GM21390 (cell line): ENCODE measurements around the gene SFSWAP.

Experiments
- ATAC-seq: cut with Tn5 transposase; IDR thresholded peaks from one replicate; pipeline ENCODE4 v1.9.1; 2021; ENCODE audit not compliant: unreplicated experiment

The SFSWAP gene

GRCh38 chr12:131832321-131833231, 121.7 kb downstream of the SFSWAP start:
- no peak for ATAC-seq

GRCh38 chr12:131833288-131833895, 122.5 kb downstream of the SFSWAP start:
- no peak for ATAC-seq

GRCh38 chr12:131833896-131834641, 123.2 kb downstream of the SFSWAP start:
- ATAC-seq: no peak

- no peak for ATAC-seq
Observed at GRCh38 chr12:131834798-131835615, 124.1 kb downstream of the SFSWAP start.

DNA sequence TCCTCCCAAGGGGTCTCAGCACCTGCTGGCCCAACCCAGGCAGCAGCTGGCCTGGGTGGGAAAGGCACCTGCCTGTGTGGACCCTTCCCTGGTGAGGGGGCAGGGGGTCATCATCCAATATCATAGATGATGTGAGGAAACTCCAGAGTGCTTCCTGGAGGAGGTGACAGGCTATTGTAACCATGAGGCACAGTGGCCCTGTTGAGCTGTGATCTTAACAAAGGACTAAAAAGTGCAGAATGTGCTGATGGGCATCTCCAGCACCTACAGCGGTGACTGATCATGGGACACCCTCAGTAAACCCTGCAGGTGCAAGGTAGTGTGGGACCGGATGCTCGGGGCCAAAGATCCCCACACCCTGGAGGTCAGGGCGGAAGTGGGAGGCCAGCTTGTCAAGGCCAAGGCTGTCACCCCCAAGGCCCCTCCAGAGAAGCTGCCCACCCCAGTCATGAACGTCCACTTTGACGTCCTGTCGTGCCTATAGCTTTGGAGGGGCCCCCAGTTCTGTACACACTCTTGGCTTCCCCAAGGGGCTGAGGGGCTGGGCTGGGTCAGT, 124.8 kb downstream of the SFSWAP start:
- no peak for ATAC-seq

DNA sequence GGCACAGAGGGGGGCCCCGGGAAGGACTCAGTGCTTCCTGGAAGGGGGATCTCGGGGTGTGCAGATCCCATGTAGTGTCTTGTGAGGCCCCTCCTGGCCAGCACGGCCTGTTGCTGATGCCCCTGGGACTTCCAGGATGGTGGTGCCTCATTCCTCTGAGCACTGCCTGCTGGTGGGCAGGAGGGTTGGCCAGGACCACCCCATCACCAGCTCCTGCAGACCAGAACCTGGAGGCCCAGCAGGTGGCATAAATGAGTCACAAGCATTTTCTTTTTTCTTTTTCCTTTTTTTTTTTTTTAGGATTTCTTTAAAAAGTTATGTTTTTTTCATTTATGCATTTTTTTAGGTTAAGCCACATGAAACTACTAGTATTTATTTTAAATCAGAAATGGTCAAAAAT, 125.3 kb downstream of the SFSWAP start:
- ATAC-seq: no peak

DNA sequence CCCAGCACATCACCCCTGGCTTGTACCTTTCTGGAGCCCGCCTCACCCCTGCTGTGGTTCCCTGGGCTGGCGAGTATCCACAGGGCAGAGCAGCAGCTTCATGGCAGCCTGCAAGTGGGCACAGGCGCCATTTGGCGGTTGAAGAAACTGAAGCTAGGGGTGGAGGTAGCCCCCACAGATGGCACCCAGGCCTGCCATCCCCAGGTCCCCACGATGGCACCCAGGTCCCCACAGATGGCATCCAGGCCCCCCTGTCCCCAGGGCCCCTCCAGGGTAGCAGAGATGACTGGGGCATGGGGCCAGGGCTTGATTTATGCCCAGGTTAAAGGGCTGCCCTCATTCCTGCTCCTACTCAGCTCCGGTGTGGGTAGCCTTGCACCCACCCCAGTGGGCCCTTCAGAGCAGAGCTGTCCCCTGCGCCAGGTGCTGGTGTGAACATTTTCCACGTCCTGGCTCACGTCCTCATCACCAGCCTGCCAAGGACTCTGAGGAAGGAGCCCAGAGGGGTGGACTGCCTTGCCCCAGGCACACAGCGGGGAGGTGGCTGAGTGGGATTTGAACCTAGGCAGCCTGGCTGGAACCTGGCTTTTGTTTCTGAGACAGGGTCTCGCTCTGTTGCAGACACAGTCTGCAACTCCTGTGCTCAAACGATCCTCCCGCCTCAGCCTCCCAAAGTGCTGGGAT, 126.0 kb downstream of the SFSWAP start:
- no peak for ATAC-seq

- ATAC-seq: no peak
Observed at GRCh38 chr12:131840643-131841416, 129.9 kb downstream of the SFSWAP start.

- ATAC-seq: no peak
Observed at GRCh38 chr12:131841547-131841946, 130.7 kb downstream of the SFSWAP start.

DNA sequence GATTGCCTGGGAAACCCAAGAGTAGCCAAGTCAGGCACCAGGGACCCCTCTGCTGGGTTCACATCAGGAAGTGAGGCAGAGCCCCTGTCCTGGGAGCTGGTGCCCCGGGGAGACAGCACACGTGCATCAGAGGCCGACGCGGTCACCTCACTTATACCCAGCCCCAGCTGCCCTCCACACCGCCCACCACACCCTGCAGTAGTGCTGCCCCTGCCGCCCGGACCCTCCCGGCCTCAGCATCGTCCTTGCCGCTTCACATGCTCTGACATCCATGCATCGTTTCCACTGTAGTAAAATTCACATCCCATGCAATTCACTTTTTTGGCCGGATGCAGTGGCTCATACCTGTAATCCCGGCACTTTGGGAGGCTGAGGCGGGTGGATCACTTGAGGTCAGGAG, 131.3 kb downstream of the SFSWAP start:
- no peak for ATAC-seq

DNA sequence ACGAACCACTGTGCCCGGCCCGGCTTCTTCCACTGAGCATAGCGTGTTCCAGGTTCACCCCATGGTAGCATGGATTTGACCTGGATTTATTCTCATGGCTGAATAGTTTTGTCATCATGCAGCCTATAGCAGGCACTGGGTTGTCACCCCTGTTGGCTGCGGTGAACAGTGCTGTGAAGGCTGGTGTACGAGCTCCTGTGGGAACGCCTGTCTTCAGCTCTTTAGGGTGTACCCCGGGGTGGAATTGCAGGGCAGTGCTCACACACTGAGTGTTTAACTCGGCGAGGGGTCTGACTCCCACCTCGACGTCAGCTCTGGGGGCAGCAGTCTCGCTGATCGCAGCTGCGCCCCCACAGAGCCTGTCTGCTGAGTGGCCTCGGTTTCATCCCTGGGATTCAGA, 132.6 kb downstream of the SFSWAP start:
- ATAC-seq: no peak

DNA sequence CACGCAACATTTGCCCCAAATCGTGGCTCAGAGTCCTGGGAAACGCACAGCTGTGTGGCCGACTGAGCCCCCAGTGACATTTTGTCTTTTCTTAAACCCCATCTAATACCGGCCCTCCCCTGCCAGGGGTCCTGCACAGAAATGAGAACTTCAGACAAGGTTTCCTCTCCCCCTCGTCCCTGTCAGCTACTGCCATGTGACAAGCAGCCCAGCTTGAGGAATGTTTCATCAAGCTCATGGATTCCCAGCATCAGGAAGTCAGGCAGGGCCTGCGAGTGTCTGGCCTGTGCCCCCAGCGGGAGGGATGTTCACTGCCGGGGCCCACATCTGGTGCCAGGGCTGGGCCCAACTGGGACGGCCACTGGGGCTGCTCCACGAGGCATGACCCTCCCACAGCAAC, 133.2 kb downstream of the SFSWAP start:
- no peak for ATAC-seq

- ATAC-seq: no peak
Observed at GRCh38 chr12:131844656-131845055, 133.8 kb downstream of the SFSWAP start.

DNA sequence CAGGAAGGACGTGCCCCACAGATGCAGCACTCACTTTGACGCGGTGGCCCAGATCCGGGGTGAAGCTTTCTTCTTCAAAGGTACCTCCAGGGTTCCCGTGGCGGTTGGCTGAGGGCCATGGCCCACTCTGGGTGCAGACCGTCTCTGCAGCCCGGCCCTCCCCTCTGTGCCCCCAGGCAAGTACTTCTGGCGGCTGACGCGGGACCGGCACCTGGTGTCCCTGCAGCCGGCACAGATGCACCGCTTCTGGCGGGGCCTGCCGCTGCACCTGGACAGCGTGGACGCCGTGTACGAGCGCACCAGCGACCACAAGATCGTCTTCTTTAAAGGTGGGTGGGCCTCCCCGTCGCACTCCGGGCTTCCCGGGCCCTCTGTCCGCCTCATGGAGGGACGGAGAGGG, 134.2 kb downstream of the SFSWAP start:
- no peak for ATAC-seq

DNA sequence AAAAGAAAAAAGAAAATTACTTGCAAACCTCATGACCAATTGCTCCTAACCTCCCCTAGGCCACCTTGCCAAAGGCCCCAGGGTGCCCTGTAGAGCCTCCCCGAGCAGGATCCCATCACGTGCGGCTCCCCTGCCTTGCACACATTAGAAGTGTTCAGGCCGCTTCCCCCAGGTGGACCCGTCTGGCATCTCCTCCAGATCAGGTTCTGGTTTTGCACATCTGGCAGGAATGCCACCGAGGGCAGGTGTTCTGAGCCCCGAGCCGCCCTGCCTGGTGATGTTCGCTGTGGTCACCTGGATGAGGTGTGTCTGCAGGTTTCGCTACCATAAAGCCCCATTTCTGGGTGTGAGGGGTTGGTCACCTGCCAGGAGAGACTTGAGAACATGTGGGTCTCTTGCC, 136.6 kb downstream of the SFSWAP start:
- ATAC-seq: no peak

DNA sequence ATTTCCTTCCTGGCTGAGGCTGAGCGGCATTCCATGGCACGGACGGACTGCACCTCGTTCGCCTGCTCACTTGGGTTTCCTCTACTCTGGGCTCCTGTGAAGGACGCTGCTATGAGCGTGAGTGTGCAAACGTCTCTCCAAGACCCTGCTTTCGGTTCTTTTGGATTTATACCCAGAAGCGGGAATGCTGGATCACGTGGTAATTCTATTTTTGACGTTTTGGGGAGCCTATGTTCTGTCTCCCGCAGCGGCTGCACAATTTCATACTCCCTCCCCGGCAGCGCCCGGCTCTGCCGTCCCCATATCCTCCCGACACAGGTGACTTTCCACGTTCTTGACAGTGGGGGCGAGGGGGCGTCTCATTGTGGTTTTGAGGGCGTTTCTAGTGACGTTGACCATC, 137.9 kb downstream of the SFSWAP start:
- ATAC-seq: no peak
